SIG-M5 (cell line): ENCODE results near the gene LEPR.

Experiments
- DNase-seq: peaks from one replicate; lab custom pipeline; 2025; lab: John Stamatoyannopoulos, UW

The LEPR gene

DNA sequence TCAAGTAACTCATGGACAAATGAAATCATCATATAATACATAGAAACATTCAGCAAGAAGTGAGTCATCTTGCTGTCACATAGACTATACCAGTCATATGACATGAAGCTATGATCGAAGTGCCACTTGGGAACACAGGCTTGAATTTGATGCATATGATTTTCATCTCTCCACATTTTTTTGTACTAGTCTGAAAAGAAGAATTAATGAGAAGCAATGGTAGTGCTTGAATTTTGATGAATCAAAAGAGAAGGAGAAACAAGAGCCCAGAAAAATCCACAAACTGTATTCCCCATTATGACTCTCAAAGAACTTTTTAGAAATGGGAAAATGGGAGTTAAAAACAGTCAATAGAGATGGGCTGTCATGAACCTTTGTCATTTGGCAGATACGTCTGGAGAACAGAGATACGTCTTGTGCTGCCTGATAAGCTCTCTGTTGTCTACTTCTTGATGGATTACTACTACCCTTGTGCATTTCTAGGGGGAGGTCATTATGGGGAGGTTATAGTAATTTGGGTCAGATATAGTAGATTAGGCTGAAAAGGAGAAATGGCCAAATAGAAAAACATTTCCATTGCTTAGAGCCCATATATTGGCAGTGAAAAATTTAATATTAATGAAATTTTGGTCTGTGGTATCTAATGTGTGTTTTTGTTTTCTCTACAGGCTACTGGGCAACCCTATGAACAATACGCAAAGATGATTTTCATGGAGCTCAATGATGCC is 8.0 kb upstream of the LEPR start:
- no peak for DNase-seq

DNA sequence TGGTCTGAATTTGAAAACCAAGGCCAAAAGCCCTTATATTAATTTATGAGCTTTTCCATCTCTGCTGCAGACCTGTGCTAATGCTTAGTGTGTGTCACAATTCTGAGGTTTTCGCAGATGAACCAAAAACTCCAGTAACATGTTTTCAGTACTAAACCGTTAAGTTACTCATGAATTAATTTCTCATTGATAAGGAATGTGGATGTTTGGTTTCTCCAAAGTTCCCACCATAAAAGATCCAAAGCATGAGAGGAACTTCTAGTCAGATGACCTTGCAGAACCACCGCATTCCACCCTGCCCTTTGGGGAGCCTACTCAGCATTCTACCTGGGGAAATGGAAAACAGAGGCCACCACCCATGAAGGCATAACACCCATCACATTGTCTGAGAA is 7.5 kb upstream of the LEPR start:
- DNase-seq: no peak

DNA sequence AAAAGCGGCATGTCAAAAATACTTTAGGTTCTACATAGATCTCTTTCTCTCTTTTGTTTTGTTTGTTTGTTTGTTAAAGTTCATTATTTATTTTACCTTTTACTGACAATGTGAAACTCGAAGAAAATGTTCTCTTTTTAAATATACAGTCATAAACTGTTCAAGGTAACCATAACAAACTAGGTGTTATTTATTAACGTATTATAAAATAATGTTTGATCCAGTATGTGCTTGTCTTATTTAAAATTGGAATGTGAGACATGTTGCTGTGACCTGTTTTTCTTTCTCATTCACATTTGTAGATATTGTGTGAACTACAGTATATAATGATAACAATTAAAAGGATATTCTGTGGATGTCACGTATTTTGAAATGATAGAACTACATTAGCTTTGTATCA is 5.9 kb upstream of the LEPR start:
- no peak for DNase-seq

DNA sequence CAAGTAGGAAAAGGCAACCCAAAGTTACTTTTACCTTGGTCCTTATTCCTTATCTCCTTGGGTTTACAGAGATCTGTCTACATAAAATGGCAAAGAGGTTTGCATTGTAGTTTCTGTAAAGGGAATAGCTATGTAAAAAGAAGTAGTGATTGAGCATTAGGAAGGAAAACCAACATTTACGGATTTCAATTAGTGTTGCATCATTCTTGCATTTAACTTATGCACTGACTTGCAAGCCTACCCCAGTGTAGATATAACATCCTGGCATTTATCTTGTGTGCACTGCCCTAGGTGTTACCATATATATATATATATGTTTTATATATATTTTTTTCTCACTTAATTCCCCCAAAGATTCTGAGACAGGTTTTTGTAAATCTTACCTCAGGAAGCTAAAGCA is 3.7 kb upstream of the LEPR start:
- DNase-seq: no peak

DNA sequence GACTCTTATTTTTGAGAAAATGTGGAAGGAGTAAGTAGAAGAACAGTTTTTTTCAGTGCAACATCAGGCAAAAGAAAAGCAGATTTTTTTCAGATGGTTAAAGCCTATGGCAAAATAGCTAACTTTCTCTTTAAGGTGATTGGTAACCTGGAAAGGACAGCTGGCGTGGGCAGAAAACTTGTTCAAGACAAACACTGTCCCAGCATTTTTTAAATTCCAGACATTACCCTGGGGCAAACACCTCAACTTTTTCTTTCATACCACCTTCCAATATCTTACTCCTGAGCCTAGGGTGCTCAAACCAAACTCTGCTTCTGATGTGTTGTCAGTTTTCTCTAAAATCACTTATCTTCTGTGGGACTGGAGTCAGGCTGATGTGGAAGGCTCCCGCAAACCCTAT is 2.7 kb upstream of the LEPR start:
- DNase-seq: no peak

DNA sequence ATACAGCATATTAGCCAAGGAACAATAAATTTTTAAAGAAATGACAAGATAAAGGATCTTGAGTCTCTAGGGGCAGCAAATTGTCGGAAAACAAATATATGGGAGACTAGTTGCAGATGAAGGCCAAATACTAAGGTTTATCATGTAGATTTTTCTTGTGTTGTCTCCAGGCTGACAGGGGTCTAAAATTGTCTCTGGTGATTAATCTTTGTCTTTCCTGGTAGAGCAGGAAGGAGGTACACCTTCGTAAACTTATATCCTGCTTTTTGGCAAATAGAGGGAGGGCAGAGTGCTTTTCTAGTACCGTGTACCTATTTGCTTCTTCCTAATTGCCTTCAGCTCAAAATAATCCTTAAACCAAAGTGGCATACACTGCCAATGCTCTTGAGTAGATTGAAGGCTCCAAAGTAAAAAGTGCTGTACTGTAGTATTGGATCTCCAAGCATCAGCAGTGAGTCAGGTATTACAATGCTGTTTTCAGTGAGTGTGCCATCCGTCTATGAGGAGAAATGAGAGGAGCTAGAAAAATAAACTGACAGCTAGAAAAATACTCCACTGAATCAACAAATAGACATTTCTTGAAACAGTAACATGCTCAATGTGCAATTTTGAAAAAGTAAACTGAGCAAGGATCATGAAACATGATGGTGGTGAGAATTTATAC is 1.8 kb upstream of the LEPR start:
- DNase-seq: no peak

DNA sequence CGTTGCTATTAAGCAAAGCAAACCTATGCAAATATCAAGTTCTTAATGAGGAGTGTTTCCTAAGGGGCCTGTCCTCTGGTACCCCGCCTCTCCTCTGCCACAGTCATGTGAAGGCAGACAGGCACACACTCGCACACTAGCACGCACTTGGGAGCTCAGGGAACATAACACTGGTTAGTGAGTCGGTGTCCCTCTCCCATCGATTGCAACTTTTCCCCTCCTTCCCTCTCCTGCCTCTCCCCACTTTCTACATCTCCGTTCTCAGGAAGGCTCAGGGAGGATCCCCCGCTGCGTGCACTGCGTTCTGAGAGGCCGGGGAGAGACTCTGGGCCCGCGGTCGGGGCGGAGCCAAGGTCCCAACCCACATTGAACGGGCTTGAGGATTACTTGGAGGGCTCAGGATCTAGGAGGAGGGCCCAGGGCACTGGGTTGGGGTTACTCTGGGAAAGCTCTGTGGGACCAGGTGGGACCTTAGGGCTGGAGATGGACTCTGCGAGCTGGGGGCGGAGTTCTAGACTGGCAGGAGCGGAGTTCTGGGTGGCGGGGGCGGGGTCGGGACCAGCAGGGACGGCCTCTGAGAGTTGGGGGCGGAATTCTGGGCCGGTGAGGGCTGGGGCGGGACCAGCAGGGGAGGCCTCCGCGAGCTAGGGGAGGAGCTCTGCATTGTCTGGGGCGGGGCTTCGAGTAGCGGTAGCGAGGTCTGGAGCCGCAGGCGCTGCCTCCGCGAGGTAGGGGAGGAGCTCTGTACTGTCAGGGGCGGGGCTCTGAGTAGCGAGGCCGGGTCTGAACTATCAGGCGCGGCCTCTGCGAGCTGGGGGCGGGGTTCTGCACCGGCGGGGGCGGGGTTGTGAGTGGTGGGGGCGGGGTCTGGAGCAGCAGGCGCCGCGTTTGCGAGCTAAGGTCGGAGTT is 533 bp upstream of the LEPR start:
- peak; percentile 76 for DNase-seq

DNA sequence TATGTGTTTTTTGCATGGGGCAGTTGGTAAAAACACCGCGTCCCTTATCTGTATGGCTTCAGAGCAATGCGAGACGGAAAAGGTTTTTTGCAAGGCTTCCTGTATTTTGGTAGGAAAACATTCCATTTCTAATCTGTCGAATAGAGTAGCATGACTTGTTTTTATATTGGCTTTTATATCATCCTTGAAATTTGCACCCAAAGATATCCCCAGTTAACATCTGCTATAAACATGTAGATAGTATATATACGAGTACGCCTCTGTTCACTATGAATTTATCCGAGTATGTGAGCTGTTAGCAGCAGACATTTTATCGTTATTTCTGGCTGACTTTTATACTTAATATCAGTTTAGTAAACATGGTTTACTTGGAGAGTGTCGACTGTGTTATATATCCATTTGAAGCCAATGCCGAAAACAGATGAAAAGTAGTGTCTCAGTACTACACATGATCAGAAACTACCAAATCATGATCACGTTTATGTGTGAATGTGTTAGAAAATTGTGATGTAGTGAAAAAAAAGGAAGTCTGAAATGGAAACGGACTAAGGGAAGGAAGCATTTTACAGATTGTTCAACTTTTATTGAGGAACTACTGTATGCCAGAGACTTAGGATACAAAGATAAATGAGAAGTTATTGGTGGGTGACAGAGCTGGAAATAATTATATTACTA is 1.0 kb downstream of the LEPR start:
- no peak for DNase-seq

DNA sequence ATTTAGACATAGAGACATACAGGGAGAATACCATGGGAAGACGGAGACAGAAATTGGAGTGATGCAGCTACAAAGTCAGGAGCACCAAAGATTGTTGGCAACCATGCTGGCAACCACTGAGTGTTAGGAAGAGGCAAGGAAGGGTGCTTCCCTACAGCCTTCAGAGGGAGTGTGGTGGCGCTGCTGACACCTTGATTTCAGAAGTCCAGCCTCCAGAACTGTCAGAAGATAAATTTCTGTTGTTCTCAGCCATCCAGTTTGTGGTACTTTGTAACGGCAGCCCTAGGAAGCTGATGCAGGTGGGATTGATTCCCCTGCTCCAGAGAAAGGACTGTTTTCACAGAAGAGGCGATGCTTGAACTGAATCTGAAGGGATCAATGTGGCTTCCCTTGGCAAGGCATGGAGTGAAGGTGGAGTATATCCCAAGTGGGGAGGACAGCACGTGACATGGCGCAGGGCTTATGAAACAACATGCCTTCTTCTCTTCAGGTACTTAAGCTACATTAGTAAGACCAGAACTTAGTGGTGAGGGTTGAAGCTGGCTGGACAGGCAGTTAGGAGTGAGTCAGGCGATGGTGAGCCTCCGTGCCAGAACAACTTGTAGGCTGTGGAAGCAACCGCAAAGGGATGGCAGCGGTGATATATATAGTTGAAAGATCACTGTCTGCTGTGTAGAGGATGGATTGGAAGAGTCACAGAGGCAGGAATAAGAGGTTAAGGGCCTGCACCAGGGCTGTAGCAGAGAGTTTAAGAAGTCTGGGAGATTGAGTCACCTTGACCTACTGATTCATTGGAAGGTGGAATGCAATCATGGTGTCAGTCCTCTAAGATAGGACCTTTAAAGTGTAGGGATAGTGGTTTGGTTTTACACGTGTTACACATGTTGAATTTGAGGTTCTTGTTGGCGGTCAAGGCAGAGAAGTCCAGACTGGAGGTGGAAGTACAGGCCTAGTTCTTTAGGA is 2.1 kb downstream of the LEPR start:
- DNase-seq: no peak

DNA sequence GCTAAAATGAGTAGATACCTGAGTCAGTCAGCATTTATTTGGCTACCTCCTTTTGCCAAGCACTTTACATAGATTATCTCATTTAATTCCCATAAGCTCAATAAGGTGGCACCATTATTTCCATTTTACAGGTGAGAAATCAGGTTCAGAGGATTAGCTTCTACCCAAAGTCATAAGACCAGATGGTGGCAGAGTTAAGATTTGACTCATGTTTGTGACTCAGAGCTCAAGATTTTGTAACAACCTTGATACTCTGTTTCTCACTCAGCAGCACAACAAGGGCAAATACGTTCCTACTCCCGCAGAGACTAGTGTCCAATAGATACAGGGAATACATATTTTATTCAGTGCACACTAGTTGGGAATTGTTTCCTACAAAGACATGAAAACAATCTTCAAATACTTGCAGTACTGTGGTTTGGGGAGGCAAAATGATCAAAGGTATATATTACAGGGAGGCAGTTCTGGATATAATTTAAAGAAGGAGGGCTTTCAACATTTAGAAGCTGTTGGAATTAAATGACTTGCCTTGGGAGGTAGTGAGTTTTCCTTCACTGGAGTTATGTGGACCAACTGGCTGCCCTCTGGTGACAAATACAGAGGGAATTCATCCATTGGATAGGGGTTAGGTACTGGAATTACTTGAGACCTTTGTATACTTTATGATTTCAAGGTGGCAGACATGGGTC is 3.6 kb downstream of the LEPR start:
- no peak for DNase-seq

DNA sequence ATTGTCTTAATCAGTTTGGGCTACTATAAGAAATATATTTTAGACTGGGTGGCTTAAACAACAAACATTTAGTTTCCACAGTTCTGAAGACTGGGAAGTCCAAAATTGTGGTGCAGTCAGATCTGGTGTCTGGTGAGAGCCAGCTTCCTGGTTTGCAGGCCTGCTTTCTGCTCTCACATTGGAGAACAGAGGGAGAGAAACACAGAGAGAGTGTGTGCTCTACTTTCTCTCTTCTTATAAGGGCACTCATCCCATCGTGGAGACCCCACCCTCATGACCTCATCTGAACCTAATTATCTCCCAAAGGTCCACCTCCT is 4.1 kb downstream of the LEPR start:
- DNase-seq: no peak

DNA sequence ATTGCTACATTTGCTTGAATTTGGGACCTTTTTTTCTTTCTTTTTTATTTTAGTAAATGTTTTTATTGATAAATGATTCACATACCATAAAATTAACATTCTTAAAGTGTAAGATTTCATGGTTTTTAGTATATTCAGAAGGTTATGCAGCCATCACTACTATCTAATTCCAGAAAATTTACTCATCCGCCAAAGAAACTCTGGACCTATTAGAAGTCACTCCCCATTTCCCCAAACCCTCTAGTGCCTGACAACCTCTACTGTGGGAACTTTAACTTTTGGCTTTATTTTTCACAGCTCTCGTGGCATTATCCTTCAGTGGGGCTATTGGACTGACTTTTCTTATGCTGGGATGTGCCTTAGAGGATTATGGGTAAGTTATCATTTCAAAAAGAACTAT is 4.5 kb downstream of the LEPR start:
- no peak for DNase-seq

DNA sequence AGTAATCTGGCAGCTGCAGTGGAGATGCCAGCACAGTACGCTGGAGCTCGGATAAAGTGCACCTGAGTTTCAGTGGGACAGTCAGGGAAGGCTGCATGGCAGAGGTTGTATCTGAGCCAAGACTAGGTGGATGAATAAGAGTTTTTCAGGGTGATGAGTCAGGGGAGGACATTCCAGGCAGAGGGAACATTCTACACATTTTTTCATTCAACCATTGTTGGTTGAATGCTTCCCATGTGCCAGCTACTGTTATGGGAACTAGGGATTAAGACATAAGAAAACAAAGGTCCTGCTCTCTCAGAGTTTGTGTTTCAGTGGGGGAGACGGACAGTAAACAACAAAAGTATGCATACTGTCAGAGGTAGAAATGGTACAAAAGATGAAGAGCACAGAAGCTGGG is 5.2 kb downstream of the LEPR start:
- DNase-seq: no peak

DNA sequence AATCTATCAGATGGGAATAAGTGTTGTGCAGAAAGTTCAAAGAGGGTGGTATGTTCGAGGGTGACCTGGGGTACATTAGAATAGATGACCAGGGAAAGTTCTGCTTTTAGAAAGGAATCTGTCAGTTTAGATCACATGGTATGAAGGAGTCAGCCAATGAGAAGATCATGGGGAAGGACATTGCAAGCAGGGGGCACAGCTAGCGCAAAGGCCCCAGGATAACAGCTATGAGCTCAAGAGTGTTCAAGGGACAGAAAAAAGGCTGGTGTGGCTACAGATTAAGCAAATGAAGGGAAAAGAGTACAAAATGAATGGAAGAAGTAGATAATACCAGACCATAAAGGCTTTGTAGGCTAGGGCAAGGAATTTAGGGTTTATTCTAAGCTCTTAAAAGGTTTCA is 8.6 kb downstream of the LEPR start:
- no peak for DNase-seq

DNA sequence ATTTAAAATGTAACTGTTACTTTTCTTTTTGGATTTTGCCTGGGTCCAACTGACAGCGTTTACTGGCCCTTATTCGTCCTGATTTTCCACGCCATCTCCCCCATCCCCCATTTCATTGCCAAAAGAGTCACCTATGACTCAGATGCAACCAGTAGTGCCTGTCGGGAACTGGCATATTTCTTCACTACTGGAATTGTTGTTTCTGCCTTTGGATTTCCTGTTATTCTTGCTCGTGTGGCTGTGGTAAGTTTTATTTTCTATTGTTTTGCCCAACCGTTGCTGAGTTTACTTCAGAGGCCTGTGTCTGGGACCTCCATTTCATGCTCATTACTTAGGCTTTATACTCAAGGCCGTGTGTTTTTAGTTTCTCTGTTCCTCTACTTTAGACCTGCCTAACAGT is 9.3 kb downstream of the LEPR start:
- DNase-seq: no peak

DNA sequence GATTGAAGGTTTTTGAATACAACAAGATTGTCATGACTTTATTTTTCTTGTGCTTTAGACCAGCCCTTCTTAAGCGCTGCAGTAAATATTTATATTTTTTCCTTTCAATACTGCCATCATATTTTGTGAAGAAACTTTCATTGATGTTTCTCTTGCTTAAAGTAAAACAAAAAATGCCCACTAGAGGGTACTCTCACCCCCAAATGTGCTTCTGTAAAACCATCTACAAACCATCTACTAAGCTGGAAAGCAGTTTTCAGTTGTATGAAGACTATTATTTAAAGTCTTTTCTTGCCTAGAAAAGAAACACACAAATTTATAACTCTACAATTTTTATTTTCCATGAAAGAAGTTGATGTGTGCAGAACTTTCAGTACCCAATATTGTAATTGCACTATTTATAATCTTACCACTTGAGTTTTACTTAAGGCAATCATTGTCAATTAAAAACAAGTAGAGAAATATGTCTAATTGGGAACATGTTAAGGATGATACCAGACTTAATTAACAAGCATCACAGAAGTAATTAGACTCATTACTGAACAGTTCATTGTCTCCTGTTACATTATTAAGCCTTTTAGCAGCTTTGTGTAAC is 10.7 kb downstream of the LEPR start:
- no peak for DNase-seq

DNA sequence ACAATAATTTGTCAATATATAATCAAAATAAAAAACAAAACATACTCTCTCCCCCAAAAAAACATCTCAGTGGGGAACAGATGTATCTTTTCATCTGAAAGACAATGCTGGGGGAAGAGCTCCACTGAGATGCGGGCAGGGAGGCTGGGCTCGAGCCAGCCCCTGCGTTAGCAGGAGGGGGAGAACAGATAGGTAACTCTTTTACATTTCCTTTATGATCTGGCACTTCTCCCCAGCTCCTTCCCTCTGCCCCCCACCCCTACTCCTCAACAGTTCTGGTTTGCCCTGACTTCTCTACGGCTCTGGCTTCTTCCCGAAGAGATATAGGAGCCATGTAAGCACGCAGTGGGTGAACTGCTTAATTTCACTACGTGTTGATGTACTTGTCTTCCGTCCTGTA is 12.4 kb downstream of the LEPR start:
- DNase-seq: no peak

DNA sequence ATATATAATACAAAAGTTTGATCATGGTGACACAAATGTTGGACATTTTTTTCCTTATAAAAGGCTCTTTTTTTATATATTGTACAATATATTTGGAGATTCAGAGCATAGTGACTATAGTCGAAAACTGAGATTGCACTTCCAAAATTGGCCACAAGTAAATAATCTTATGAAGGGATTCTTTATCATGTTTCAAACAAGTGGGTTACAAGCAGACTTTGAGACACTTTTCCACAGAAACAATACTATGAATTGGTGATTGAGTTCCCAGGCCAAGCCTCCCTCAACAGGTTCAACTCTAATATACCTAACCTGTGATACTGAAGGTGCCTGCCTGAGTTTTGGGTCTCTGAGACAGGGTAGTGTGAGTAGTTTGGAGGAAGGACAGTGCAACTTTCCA is 13.8 kb downstream of the LEPR start:
- DNase-seq: no peak

DNA sequence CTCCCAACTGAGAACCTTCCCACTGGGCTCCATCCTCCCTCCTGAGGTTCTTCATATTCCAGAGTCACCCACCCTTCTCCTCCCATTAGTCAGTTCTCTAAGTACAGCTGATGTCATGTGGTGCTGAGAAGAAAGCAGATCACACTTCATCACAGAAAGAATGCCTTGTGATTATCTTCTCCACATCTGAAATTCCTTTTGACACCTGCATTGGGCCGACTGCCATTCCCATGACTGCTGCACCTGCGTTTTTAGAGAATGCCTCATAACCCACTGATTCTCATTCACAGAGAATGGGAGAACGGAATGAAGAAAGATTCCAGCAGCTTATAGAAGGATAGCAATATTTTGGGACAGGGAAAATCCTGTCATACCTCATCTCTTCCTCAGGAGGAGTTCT is 14.3 kb downstream of the LEPR start:
- no peak for DNase-seq

DNA sequence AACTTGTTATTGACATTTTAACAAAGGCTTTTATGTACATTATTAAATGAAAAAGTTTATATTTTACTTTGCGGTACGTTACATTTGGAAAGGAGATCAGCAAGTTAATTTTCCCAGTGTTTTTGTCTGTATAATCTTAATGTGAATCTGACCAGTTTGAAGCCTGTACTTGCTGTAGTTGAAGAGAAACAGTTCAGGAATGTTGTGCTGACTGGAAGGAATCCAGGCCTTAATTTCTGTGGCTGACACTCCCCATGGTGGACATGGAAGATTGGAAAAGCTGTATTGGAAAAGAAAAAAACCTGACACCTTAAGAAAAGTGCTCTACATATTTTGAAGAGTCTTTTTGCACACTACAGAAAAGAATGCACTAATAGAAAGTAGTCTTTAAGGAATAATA is 15.5 kb downstream of the LEPR start:
- no peak for DNase-seq

DNA sequence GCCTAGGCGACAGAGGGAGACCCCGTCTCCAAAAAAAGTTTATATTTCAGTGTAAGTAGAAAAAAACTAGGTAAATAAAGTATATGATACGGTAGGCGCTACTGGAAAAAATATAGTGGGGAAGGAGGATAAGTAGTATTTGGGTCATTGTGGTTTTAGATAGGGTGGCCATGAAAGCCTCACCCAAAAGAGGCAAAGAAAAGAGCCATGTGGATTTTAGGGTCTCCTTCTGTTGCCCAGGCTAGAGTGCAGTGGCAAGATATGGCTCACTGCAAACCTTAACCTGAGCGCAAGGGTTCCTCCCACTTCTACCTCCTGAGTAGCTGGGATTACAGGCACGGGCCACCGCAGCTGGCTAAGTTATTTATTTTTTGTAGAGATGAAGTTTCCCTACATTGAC is 17.1 kb downstream of the LEPR start:
- DNase-seq: no peak
